Right cardiac atrium (tissue), 5 donors: Measurements from ENCODE around the gene CRYGN. TPM values are rescaled to one million over a fixed set of nuclear protein-coding genes. Genes with fewer than 3 reads are reported as not detected.

Source experiments
- ATAC-seq, 2 donors: fragments of 200-7000 bp; cut with Tn5 transposase; one replicate each; pipeline versions ENCODE4 v1.8.0 to v1.9.1; 2020; ENCODE audit warnings: moderate library complexity in 2 of 2, mild to moderate bottlenecking in 1 of 2
- DNase-seq, 3 donors: peaks; one replicate each; pipeline ENCODE4 v3.0.0-alpha.2; 2020
- H3K27ac ChIP-seq: one replicate; pipeline ENCODE4 v1.5.1; 2013; ENCODE audit warnings: mild to moderate bottlenecking, low read length, control low read depth, moderate library complexity
- H3K27me3 ChIP-seq: one replicate; pipeline ENCODE4 v1.6.1; 2013; ENCODE audit not compliant: control insufficient read depth, insufficient read depth
- H3K4me1 ChIP-seq: one replicate; pipeline ENCODE4 v1.6.1; 2013; ENCODE audit warnings: low read length; ENCODE audit not compliant: control insufficient read depth, insufficient read depth
- H3K4me3 ChIP-seq: one replicate; pipeline ENCODE4 v1.5.1; 2013; ENCODE audit warnings: low read length, control low read depth
- H3K9me3 ChIP-seq: one replicate; pipeline ENCODE4 v1.6.1; 2013; ENCODE audit warnings: low read length; ENCODE audit not compliant: control insufficient read depth
- WGBS: extraction: QIAGEN DNeasy Blood & Tissue Kit; methylation state at CpG from one replicate; pipeline ENCODE4 v1.1.7; 2013; 5-methylcytosine and 5-hydroxymethylcytosine counted together
- intact Hi-C, 4 donors: fragments of 100-400 bp; cut with DNase I; formaldehyde crosslinking; loops; one replicate each; pipeline versions ENCODE4 v1.11.0 to v1.14.0; 2022 to 2023
- polyA plus RNA-seq: library from polyadenylated mRNA; stranded (reverse); fragments of 200-250 nt; gene quantifications from one replicate; pipeline ENCODE4 v1.2.3, GENCODE V29; 2013
- total RNA-seq, 4 donors: library from RNA; stranded (reverse); fragmentation: NEBNext Ultra II Directional; extraction: Animal tissue kit (Norgen Biotek cat#: 25700); gene quantifications; one replicate each; pipeline ENCODE4 v1.2.1, GENCODE V29; 2021
- donor health status: healthy with polysubstance abuse.
- donor health status: DM: no; HTN: yes; CAD: no.
- donor health status: DM: no; HTN: no; CAD: no.
- donor health status: DM: no; HTN: yes; CAD: no; lungs with severe emphysema.
- donor health status: DM: yes; HTN: yes; CAD: no.

Gene CRYGN
- total and polyA plus RNA-seq, 5 donors, result 0.07 to 0.11 TPM; not detected in 3

- ATAC-seq (peak in 1 of 2 donors; percentile 50), DNase-seq (peak in 1 of 3 donors; percentile 25)
- H3K4me3 ChIP-seq, result no peak overlapping the region
- 73% methylated on average over 17 of the region's 17 CpGs for WGBS
- H3K9me3 ChIP-seq, result no peaks in the 10 kb centered on the region
- no peak overlapping the region for H3K27ac ChIP-seq
- peaks cover 4% of the 10 kb centered on the region for H3K4me1 ChIP-seq
- no peaks in the 10 kb centered on the region for H3K27me3 ChIP-seq
- intact Hi-C loops, result no loop called here
Measured at GRCh38 chr7:151472644-151473380, 32.9 kb upstream of the CRYGN start.

- 79% methylated on average over 2 of the region's 2 CpGs for WGBS
- DNase-seq (no peak), ATAC-seq (no peak)
- H3K27ac ChIP-seq, result no peak overlapping the region
- intact Hi-C loops, result no loop called here
- no peaks in the 10 kb centered on the region for H3K27me3 ChIP-seq
- H3K4me3 ChIP-seq, result no peak overlapping the region
- no peaks in the 10 kb centered on the region for H3K9me3 ChIP-seq
- H3K4me1 ChIP-seq, result peaks cover 4% of the 10 kb centered on the region
Measured at GRCh38 chr7:151470711-151471110, 30.8 kb upstream of the CRYGN start.

DNA sequence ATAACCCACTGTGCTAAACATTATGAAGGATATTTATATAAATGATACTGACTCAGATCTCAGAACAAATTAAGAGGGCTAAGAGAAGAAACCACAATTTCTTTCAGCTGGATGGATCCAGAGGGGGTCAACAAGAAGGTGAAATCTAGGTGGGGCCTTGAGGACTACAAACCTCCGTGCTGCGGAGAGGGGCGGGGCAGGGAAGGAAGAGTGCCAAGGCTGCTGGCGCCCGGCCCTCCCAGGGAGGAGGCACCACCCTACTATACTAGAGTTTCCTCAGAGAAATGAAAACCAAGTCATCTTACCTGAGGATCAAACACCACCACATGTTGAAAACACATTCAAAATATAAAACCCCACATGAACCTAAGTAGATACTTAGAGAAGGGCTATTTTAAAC lies 29.3 kb upstream of the CRYGN start:
- intact Hi-C loops, result loop anchor here in 1 of 4 donors (10.0 kb wide), 1 partner anchor 266 kb away; no protein-coding TSS in a partner anchor
- Histone ChIP-seq H3K27ac (no peak overlapping the region), H3K9me3 (no peaks in the 10 kb centered on the region), H3K4me3 (no peak overlapping the region), H3K27me3 (no peaks in the 10 kb centered on the region), H3K4me1 (peaks cover 4% of the 10 kb centered on the region)
- ATAC-seq, result no peak
- 70% methylated on average over 5 of the region's 5 CpGs for WGBS
- no peak for DNase-seq

DNA sequence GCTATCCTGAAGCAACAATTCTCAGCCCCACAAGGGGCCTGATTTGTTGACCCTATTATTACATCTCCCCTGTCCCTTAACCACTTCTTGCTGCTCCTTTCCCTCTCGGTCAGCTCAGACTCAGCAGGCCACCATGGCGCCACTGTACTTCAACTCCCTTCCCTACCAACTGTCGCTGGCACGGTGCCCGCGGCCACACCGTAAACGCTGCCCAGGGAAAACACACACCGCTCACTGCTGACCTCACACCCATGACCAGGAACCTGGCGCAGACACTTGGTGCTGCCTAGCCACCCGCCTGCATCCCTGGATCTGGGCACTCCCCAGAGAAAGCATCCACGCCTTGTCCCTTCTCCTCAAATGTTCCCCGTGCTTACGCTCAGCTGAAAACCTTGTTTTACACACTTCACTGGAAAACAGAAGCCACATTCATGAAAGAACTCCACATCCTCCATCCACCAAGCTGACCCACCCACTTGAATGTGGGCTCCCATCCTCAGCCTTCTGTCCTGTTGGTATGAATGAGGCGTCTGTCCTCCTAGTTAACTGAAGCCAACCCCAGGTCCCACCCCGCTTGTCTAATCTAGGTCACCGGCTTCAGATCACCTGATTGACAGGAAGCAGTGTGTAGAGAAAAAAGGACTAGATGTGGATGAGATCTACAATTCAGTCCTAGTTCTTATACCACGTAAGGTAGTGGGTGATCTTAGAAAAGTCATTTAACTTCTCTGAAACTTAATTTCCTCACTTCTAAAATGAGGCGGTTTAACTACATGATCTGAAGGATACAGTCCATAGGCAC lies 28.5 kb upstream of the CRYGN start:
- peak in 2 of 3 donors; percentile 70 to 78 for DNase-seq
- Histone ChIP-seq H3K4me3 (no peak overlapping the region), H3K4me1 (peaks cover 4% of the 10 kb centered on the region), H3K27me3 (no peaks in the 10 kb centered on the region), H3K9me3 (no peaks in the 10 kb centered on the region), H3K27ac (peak overlapping the region; percentile 2)
- intact Hi-C loops, result loop anchor here in 1 of 4 donors (10.0 kb wide), 1 partner anchor 266 kb away; no protein-coding TSS in a partner anchor
- WGBS, result 79% methylated on average over 19 of the region's 19 CpGs
- ATAC-seq, result peak; percentile 14 to 22

DNA sequence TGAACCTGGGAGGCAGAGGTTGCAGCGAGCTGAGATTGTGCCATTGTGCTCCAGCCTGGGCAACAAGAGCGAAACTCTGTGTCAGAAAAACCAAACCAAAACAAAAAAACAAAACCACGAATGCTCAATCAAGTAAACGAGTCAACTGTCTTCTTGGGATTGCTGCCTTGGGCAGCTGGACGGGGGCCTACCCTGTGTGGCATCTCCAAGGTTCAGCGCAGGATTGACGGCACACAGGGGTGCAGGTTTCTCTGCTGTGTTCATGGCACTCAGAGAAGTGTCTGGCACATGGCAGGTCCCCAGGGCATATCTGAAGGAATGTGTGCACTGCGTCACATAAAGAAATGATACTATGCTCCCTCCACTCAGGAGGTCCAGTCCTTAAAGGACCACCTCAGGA lies 25.2 kb upstream of the CRYGN start:
- Histone ChIP-seq H3K9me3 (no peaks in the 10 kb centered on the region), H3K27me3 (no peaks in the 10 kb centered on the region), H3K27ac (no peak overlapping the region), H3K4me1 (peaks cover 8% of the 10 kb centered on the region), H3K4me3 (no peak overlapping the region)
- whole genome bisulfite sequencing, result 97% methylated on average over 8 of the region's 8 CpGs
- intact Hi-C loops, result loop anchor here in 1 of 4 donors (10.0 kb wide), 1 partner anchor 270 kb away; no protein-coding TSS in a partner anchor
- no peak for DNase-seq
- ATAC-seq, result no peak

GRCh38 chr7:151462306-151462779 lies 22.4 kb upstream of the CRYGN start:
- no peaks in the 10 kb centered on the region for H3K9me3 ChIP-seq
- no peak overlapping the region for H3K27ac ChIP-seq
- no peaks in the 10 kb centered on the region for H3K27me3 ChIP-seq
- DNase-seq (no peak), ATAC-seq (no peak)
- WGBS, result 81% methylated on average over 1 of the region's 1 CpG
- H3K4me1 ChIP-seq, result peaks cover 14% of the 10 kb centered on the region
- H3K4me3 ChIP-seq, result no peak overlapping the region
- intact Hi-C loops, result loop anchor here in 1 of 4 donors (10.0 kb wide), 1 partner anchor 272 kb away; no protein-coding TSS in a partner anchor

DNA sequence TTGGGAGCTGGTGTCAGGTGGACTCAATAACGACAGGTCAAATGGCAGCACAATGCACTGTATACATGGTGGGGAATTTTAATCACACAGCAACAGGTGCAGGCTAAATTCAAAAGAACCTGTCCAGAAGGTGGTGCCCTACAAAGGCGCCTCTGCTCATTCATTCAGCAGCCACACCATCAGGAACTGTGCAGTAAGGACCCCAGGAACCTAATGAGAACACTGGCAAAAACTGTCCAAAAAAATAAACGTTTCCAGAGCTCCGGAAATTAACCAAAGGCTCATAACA lies 21.9 kb upstream of the CRYGN start:
- WGBS, result 81% methylated on average over 4 of the region's 4 CpGs
- ATAC-seq (no peak), DNase-seq (no peak)
- no peak overlapping the region for H3K27ac ChIP-seq
- H3K27me3 ChIP-seq, result no peaks in the 10 kb centered on the region
- no peaks in the 10 kb centered on the region for H3K9me3 ChIP-seq
- intact Hi-C loops, result loop anchor here in 1 of 4 donors (10.0 kb wide), 1 partner anchor 273 kb away; no protein-coding TSS in a partner anchor
- H3K4me3 ChIP-seq, result no peak overlapping the region
- H3K4me1 ChIP-seq, result peaks cover 14% of the 10 kb centered on the region

DNA sequence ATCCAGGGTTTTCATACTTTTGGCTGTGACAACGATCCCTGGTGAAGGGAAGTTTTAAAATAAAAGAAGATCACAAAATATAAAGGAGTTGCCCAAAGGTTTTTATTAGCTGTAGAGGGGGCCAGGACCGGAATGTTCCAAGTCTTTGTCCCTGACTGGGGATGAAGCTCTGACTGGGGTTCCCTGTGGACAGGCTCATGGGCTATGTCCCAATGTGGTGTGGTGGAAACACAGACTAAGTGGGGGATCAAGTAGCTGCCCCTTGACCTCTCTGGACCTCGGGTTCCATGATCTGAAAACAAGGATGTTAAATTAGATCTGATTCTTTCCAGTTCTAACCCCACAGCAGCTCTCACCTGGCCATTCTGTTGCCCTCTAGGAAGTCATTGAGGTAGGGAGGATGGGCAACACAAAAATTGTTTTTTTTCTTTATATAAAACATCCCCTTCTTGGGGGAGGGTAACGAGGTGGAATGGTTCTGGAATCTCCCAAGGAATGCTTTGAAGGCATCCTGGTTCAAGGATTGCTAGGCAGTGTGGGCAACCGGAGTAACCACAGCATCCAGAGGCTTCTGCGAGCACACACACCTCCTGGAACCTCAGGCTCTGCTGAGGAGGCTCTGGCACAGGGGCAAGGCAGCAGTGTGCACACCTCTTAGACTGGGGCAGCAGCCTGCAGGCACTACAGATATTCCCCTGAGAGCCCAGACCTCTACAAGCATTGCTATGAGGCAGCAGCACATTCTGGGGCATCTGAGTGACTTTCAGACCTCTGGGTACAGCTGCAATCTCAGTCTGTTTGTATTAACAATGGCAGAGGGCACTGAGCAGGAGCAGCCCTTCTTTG lies 21.4 kb upstream of the CRYGN start:
- 87% methylated on average over 6 of the region's 6 CpGs for WGBS
- H3K27me3 ChIP-seq, result no peaks in the 10 kb centered on the region
- H3K4me1 ChIP-seq, result peaks cover 14% of the 10 kb centered on the region
- no peak overlapping the region for H3K4me3 ChIP-seq
- intact Hi-C loops, result loop anchor here in 1 of 4 donors (10.0 kb wide), 1 partner anchor 273 kb away; no protein-coding TSS in a partner anchor
- no peak for DNase-seq
- ATAC-seq, result no peak
- no peaks in the 10 kb centered on the region for H3K9me3 ChIP-seq
- peak overlapping the region; percentile 99 for H3K27ac ChIP-seq

GRCh38 chr7:151460474-151460855 lies 20.5 kb upstream of the CRYGN start:
- ATAC-seq (peak; percentile 34 to 42), DNase-seq (peak in 2 of 3 donors; percentile 59 to 61)
- no peaks in the 10 kb centered on the region for H3K9me3 ChIP-seq
- intact Hi-C loops, result loop anchor here in 1 of 4 donors (10.0 kb wide), 1 partner anchor 274 kb away; no protein-coding TSS in a partner anchor
- H3K27ac ChIP-seq, result peak overlapping the region; percentile 99
- H3K4me3 ChIP-seq, result no peak overlapping the region
- no peaks in the 10 kb centered on the region for H3K27me3 ChIP-seq
- peaks cover 14% of the 10 kb centered on the region for H3K4me1 ChIP-seq
- WGBS, result 47% methylated on average over 10 of the region's 10 CpGs

GRCh38 chr7:151459726-151460473 lies 20.0 kb upstream of the CRYGN start:
- no peaks in the 10 kb centered on the region for H3K9me3 ChIP-seq
- intact Hi-C loops, result loop anchor here in 1 of 4 donors (10.0 kb wide), 1 partner anchor 275 kb away; no protein-coding TSS in a partner anchor
- DNase-seq (peak; percentile 89 to 92 (median 90)), ATAC-seq (peak; percentile 90 to 92)
- H3K27me3 ChIP-seq, result no peaks in the 10 kb centered on the region
- peak overlapping the region; percentile 99 for H3K27ac ChIP-seq
- WGBS, result 6% methylated on average over 25 of the region's 25 CpGs
- no peak overlapping the region for H3K4me3 ChIP-seq
- H3K4me1 ChIP-seq, result peaks cover 14% of the 10 kb centered on the region
